Umbilical cord (tissue), 2 donors: Measurements from ENCODE around the gene MRPL27. TPM values are rescaled to one million over a fixed set of nuclear protein-coding genes. Genes with fewer than 3 reads are reported as not detected.
"Not testable (repeated sequence)": the region's sequence is repeated elsewhere in the genome, so short reads cannot be mapped to it uniquely, and the experiment has no call there.

Experiments
- DNase-seq: peaks from one replicate; pipeline ENCODE4 v3.0.0-alpha.2; 2015; ENCODE audit warnings: low spot score
- total RNA-seq: library from RNA; depleted of rRNA; stranded (reverse); fragments of >200 nt; gene quantifications from one replicate; pipeline ENCODE4 v1.2.3, GENCODE V29; 2014; ENCODE audit warnings: low replicate concordance; ENCODE audit not compliant: insufficient read depth

The MRPL27 gene
- total RNA-seq, result 19.5 TPM

DNA sequence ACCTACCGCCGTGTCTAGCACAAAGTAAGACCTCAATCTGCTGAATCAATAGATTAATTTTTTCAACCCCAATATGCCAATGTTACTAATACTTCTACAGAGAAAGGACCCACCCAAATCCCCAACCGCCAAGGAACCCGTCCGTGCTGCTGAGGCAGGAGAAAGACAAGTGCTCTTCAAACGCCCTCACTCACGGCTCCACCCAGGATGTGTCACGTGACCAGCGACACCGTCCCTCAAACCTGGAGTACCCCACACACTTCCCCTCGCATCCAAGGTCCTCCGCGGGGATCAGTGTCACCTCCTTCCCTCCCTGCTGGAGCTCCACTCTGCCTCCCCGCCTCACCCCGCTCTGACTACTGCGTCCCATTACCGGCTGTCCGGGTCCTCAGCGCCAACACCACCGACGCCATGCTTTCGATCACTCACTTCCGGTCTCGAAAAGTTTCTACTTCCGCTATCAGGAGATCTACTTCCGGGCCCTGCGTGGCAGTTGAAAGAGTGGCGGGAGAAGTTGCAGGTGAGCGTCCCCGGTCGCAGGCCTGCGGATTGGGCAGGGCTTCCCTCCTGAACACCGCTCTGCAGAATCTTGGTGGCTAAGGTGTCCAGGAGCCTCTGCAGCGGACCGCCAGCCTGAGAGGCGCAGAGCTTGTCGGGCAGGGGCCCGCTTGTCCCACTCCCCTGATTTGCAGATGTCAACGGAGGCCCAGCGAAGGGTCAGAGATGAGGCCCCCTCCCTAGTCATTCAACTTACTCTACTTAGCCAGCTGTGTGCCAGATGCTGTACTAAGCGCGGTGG lies at the start of gene MRPL27, which contains the start of gene EME1:
MRPL27 (minus strand) TSS at position 427 of the 799 bp plus-strand sequence; CDS start at position 413, 14 bp downstream.
EME1 (plus strand) TSS at position 472 of the 799 bp plus-strand sequence. CDS start 1,980 bp downstream, outside the sequence.
- DNase-seq, result peak; percentile 95

DNA sequence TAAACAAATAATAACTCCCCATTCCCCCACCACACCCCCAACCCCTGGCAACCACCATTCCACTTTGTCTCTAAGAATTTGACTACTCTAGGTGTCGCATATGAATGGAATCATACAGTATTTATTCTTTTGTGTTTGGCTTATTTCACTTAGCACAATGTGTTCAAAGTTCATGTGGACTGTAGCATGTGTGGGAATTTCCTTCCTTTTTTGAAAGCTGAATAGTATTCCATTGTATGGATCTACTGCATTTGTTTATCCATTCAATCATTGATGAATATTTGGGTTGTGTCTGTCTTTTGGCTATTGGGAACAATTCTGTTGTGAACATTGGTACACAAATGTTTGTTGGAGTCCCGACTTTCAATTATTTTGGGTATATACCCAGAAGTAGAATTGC lies 49.8 kb upstream of the MRPL27 start:
- no peak for DNase-seq

DNA sequence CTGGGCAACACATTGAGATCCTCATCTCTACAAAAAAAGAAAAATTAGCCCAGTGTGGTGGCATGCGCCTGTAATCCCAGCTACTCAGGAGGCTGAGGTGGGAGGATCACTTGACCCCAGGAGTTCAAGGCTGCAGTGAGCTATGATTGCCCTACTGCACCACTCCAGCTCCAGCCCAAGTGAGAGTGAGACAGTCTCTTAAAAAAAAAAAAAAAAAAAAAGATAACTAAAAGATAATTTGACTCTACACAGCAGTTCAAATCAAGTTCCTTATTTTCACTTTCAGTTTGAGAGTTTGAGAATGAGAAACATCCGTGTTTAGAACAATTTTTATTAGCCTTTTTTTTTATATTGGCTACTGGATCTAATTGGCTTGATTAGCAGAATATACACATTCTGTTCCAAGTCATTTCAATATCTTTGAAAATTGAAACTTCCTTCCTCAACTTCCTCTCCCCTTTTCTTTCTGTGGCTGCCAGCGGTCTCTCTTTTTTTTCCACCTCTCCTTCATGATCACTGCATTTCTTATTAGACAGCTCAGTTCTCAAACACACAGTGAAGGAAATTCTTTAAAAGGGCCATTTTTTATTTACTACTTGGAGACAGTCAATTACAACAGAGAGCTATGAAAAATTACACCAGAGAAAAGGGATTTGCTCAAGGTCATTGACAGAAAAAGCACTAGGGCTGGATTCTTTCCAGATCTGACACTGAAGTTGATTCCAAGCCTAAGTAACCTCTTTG lies 48.5 kb upstream of the MRPL27 start:
- DNase-seq, result no peak

DNA sequence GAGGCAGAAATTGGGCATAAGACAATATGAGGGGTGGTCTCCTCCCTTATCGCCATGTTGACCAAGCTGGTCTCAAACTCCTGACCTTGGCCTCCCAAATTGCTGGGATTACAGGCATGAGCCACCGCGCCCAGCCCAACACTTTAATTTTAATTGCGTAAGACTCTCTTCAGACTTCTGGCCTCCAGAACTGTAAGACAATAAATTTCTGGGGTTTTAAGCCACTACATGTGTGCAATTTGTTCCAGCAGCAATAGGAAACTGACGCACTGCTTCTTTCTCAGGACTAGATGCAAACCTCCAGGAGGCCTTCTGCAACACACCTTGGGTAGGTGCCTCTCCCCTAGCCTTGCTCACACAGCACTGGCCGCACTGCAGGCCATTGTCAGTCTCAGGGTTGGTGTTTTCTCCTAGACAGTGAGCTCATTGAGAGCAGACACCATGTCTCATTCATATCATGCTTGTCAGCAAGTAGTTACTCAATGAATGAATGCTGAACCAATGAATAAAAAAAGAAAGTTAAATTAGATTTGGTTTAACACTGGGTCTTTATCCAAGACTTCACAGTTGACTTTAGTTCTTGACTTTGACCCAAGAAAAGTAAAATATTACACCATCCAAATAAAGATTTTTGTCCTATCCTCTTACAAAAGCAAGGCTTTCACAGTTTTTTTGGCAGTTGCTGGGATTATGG lies 47.6 kb upstream of the MRPL27 start:
- no peak for DNase-seq

DNA sequence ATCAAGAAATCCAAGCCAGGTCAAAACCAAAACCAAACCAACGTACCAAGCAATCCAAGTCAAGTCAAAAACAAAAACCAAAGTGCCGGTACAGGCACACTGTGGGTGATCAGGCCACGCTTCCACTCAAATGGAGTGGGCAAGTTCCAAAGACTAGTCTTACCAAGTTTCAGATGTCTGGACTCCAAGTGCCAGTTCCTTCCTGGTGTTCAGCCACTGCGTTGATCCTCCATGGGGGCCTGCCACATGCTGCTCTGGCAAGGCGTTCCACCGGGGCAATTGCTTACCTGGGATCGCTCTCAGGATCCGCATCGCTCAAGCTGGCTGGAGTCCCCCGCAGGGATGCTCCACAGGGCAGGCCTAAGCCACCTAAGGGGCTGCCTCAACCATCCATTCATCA lies 46.6 kb upstream of the MRPL27 start:
- not testable (repeated sequence) for DNase-seq

DNA sequence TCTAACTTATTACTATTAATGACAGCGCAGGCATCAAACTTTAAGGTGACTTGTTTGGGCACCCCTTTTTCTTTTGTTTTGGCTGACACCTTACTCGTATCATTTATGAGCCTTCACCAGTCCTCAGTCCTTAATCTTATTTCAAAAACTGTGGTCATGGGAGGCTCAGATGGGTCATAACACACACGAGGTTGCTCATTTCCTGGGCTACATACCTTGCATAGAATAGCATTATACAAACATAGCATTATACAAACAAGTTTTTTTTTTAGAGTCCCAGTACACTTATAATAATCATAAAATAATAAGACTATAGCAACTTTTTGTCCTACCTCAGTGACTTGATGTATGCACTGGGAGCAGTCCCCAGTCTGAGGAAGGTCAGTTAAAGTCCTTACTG lies 41.8 kb upstream of the MRPL27 start:
- DNase-seq, result no peak

DNA sequence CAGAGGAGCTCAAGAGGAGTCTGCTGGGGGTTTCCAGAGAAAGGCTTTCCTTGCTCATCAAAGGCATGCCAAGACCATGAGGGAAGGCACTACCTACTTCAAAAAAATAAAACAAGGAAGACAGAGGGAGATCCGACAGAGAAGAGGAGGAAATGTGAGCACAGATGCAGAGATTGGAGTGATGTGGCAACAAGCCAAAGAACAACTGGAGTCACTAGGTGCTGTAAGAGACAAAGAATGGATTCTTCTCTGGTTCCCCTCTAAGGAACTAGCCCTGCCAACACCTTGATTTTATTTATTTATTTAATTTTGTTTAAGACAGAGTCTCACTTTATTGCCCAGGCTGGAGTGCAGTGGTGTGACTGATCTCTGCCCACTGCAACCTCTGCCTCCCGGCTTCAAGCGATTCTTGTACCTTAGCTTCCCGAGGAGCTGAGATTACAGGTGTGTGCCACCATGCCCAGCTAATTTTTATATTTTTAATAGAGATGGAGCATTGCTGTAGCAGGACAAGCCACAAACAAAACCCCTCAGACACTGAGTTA lies 39.3 kb upstream of the MRPL27 start:
- DNase-seq, result no peak

DNA sequence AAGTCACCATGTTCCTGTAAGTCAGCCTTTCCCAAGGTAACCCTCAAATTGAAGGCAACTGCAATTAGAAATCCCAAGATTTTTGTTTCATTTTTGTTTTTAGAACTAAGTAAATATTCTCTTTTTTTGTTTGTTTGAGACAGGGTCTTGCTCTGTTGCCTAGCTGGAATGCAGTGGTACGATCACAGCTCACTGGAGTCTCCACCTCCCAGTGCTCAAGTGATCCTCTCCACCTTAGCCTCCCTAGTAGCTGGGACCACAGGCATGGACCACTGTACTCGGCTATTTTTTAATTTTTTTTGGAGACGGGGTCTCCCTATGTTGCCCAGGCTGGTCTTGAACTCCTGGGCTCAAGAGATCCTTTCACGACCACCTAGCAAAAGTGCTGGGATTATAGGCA lies 34.9 kb upstream of the MRPL27 start:
- DNase-seq, result no peak

DNA sequence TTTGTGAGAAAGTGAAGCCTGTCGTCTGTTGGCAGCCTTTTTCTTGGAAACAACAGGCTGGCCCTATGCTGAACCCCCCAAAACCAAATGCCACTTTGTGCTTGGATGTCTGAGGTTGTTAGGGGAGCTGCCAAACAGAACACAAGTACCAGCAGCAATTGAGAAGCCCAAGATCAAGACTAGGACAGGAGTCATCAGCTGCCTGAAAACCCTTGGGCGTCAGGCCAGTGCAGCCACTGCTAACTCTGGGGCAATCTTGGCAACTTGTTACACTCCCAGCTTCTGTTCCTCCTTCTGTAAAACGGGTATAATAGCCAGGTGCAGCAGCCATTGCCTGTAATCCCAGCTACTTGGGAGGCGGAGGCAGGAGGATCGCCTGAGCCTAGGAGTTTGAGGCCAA lies 33.6 kb upstream of the MRPL27 start:
- no peak for DNase-seq

DNA sequence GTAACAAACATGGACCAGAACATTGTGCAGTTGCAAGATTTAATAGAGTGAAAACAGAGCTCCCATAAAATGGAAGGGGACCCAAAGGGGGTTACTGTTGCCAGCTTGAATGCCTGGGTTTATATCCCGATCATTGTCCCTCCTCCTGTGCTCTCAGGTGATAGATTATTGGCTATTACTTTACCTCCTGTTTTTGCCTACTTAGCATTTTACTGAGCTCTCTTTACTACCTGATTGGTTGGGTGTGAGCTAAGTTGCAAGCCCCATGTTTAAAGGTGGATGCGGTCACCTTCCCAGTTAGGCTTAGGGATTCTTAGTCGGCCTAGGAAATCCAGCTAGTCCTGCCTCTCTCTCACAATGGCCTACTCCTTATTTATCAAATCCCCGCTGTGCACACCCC lies 32.4 kb upstream of the MRPL27 start:
- not testable (repeated sequence) for DNase-seq

DNA sequence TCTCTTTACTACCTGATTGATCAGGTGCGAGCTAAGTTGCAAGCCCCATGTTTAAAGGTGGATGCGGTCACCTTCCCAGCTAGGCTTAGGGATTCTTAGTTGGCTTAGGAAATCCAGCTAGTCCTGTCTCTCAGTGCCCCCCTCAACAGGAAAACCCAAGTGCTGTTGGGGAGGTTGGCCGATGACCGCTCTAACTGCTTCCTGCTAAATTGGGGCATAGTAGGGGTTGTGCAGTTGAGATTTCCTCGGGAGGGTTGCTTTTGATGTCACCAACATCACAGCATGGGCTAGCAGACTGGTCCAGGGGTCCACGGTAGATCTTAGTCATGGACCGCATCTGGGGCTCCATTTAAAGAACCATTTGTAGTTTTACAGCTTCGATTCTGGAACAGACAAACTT lies 26.6 kb upstream of the MRPL27 start:
- not testable (repeated sequence) for DNase-seq

DNA sequence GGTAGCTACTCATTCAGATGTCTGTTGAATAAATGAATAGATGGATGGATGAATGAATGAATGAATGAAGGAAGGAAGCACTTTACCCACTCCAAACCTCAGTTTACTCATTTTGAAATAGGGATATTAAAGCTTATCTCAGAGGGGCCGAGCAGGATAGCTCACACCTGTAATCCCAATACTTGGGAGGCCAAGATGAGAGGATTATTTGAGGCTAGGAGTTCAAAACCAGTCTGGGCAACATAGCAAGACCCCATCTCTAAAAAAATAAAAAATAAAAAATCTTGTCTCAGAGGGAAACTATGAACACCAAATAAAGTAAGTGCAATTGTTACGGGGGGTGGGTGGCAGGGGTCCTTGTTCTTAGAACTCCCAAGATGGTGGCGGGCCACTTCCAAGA lies 25.7 kb upstream of the MRPL27 start:
- not testable (repeated sequence) for DNase-seq

DNA sequence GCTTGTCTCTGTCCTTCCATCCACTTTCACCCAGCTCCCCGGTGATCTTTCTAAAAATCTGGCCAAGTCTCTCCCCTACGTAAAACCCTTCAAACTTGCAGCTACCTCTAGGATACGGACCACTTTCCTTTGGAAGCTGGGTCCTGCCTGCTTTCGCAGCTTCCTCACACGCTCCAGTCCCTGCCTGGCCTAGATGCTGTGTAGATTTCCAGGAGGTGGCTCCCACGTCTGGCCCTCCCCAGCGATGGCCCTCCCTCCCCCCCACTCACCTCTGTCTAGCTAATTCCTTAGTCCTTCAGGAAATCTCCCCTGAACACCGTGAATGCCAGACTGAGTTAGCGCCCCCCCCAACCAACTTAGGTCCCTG lies 24.9 kb upstream of the MRPL27 start:
- no peak for DNase-seq

DNA sequence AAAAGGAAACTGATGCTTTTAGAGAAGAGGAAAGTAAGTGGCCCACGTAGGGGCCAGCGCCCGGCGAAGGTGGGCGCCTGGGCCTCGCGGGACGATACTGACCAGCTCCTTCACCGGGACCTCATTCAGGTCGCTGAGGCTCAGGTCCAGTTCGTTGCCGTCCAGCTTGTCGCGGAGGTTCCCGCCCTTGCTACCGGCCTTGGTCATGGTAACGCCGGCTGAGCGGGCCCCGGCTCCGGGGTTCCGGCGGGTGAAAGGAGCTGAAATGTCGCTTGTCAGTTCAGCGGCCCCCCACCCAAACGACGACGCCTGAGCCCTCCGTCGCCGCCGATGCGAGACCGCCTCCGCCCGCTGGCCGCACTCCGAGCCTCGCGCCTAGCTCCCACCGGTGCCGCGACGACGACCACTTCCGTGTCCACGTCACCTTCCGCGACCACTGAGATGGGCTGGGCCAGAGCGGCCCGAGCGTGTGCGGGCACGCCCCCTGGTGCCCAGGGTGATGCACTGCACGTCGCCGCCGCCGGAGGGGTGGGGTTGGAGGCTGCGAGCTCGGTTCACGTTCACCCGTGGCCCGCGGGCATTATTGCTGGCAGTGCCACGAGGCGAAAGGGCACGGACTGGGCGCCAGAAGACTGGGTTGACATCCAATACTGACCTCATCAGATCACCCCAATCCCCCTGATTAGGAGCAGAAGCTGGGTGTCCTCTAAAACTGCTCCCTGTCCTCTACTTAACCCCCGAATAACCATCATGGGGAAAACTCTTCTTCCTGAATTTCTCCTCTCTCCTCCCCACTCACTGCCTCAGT lies 24.3 kb upstream of the MRPL27 start, which contains the start of gene LRRC59:
LRRC59 (minus strand) TSS at position 413 of the 808 bp plus-strand sequence; CDS start at position 207, 206 bp downstream.
- peak; percentile 87 for DNase-seq

DNA sequence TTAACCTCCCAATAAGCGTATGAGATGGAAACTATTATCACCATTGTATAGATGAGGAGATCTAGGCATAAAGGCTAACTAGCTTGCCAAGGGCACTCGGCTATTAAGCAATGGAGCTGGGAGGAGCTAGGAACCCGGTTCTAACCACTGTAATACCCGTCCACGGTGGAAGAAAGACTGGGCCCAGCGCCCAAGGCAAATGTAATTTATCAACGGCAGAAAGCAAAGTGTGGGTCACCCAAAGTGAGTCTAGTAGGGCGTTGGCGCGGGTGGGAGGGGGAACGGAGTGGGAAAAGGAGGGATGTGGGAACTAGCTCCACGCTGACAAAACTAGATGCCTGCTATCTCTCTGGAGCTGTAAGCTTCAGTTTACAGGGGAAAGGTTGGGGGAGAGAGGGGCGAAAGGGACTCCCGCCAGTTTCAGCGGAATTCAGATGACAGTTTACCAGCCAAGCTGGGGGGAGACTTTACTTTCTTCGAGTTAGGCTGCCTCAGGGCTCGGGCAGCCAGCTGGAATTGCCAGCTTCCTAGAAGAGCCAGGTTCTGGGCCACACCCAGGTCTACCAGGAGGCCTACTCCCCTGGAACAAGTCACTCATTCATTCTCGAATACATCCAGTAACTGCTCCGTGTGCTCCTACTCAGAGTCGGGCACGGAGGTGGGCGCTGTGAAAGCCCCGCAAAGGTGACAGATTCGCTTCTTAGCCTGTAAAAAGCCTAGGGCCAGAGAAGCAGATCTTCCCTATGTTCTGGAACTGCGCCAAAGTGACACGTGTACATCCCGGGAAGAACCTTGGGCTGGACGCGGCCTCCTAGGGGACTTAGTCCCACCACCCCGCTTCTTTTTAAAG lies 23.5 kb upstream of the MRPL27 start:
- peak; percentile 40 for DNase-seq

DNA sequence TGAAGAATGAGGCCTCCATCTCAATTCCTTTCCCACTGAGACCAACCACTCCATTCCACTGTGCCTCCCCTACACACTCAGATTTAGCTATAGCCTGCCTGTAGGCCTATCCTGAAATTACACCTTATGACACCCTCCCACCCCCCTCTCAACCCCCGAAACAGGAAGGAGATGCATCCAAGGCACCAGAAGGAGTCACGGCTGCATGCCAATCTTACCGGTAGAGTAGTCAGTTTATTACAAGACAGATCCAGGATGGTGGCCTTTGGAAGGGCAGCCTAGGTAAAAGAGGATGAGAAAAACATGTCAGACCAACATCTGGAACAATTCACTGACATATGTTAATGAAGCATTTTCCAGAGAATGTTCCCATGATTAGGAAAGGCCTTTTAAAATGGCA lies 21.7 kb upstream of the MRPL27 start:
- no peak for DNase-seq

DNA sequence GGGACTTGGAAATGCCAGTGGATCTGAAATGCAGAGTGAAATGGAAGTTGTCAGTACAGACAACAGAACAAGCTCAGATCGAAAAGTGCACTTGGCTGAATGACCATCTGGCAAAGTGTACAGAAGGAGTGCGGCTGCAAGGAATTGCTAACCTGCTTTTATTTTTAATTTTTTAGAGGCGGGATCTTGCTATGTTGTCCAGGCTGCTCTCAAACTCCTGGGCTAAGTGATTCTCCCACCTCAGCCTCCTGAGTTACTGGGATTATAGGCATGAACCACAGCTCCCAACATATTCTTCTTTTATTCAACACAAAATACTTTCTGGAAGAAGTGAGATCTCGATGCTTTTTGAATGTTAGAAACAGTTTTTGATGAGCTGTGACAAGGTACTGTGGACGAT lies 20.7 kb upstream of the MRPL27 start:
- no peak for DNase-seq

DNA sequence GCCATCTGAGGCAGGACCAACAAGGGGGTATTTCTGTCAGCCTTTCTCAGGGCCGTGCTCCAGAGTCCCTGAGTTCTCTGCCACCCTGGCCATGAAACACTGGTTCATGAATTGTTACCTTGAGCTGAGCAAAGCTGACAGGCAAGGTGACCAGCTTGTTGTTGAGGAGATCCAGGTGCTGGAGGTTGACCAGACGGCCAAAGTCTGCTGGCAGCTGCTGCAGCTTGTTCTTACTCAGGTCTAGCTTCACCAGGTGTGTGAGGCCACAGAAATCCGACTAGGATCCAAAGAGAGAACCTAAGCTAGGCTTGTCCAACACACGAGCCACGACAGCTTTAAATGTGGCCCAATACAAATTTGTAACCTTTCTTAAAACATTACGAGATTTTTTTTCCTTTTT lies 19.6 kb upstream of the MRPL27 start:
- DNase-seq, result no peak

DNA sequence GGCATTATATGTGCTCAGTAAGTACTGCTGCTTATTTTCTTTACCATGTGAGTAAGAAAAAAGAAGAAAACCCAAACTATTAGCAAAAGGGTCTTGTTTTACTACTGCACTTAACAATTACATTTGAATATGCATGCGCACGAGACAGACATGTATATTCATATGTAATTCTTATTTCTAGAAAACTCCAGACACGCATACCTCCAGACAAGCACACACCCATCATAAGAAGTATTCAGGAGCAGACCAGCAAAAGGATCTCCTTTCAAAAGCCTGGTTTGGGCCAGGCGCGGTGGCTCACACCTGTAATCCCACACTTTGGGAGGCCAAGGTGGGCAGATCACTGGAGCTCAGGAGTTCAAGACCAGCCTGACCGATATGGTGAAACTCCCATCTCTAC lies 16.6 kb upstream of the MRPL27 start:
- DNase-seq, result no peak

DNA sequence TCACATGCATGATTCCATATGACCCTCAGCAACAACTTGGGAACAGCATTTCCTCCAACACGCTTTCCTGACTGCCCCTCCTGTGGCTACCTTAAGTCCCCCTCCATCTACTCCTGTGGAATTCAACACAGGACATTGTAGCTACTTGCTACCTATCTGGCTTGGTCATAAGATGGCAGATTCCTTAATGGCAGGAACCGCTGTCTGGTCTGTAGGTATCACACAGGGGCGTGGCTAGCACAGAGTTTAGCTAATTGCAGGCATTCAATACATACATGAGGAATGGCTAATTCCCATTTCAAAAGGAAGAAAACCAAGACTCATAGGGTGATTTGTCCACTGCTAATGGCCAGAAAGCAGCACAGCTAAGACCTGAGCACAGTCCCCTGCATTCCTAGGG lies 15.7 kb upstream of the MRPL27 start:
- no peak for DNase-seq
